Measurements from ENCODE around the gene PPFIA1. TPM values are rescaled to one million over a fixed set of nuclear protein-coding genes. Genes with fewer than 3 reads are reported as not detected.

The PPFIA1 gene
- polyA plus RNA-seq, 1 of the 3 experiments (the other 2 are of a cell fraction) = 37.4 TPM

GRCh38 chr11:70317581-70318305 is 47.3 kb downstream of the PPFIA1 start:
- H3K79me2 ChIP-seq (ENCODE audit: insufficient read depth) = peaks cover 11% of the 10 kb centered on the region; the same call in 1 of the 2 replicates
- CTCF ChIA-PET = no interaction called here
- peaks cover 12 to 14% of the 10 kb centered on the region in 2 experiments for H3K36me3 ChIP-seq (replicated peaks in 1 of 2; ENCODE audit: control insufficient read depth in 1 of 2, insufficient read depth in 2 of 2, low read length in 1 of 2)
- H3K4me2 ChIP-seq = no peak overlapping the region
- H3K27me3 ChIP-seq (ENCODE audit: insufficient read depth) = no peaks in the 10 kb centered on the region
- no peak overlapping the region for H3K4me3 ChIP-seq (ENCODE audit: low read depth in 2 of 2, low read length in 1 of 2)
- H3F3A ChIP-seq (replicated peaks; ENCODE audit: insufficient read depth) = no peaks in the 10 kb centered on the region
- TF ChIP-seq SMC3 (IDR thresholded peaks at IDR 0.05; ENCODE audit: low read depth, low read length) (no peak), FOSL2 (IDR thresholded peaks at IDR 0.05; ENCODE audit: borderline replicate concordance, low read depth) (no peak), USF1 (IDR thresholded peaks at IDR 0.05; ENCODE audit: borderline replicate concordance, low read depth) (no peak), ELF1 (IDR thresholded peaks at IDR 0.05) (no peak), RAD21 (IDR thresholded peaks at IDR 0.05; ENCODE audit: low read length) (no peak), SIN3A (IDR thresholded peaks at IDR 0.05; ENCODE audit: borderline replicate concordance, low read depth, low read length) (no peak), TCF12 (IDR thresholded peaks at IDR 0.05) (no peak), GATA2 (CRISPR knock-in tag; IDR thresholded peaks at IDR 0.05) (no peak), RXRA (IDR thresholded peaks at IDR 0.05; ENCODE audit: borderline replicate concordance, low read depth) (no peak), JUND (IDR thresholded peaks at IDR 0.05) (no peak), USF2 (IDR thresholded peaks at IDR 0.05; ENCODE audit: borderline replicate concordance, low read depth, low read length) (no peak), NRF1 (IDR thresholded peaks at IDR 0.05; ENCODE audit: low read depth, low read length) (no peak), GABPA (IDR thresholded peaks at IDR 0.05; ENCODE audit: low read depth) (no peak), REST (IDR thresholded peaks at IDR 0.05; ENCODE audit: low read depth, low read length) (no peak), RFX5 (IDR thresholded peaks at IDR 0.05; ENCODE audit: low read length) (no peak)
- H3K9me3 ChIP-seq = no peaks in the 10 kb centered on the region
- POLR2A ChIA-PET = no interaction called here
- H3K27ac ChIP-seq (ENCODE audit: low read depth in 2 of 2, low read length in 1 of 2) = no peak overlapping the region
- H3K9me2 ChIP-seq = no peaks in the 10 kb centered on the region
- H3K9ac ChIP-seq = no peak overlapping the region
- H2AFZ ChIP-seq (ENCODE audit: low read depth) = no peak overlapping the region
- H4K20me1 ChIP-seq (ENCODE audit: insufficient read depth) = no peaks in the 10 kb centered on the region
- WGBS (ENCODE audit: low lambda C conversion rate) = 97% methylated on average over 14 of the region's 14 CpGs
- no peak for DNase-seq
- H3K4me1 ChIP-seq (ENCODE audit: control insufficient read depth in 1 of 2, insufficient read depth in 2 of 2, low read depth in 1 of 2, low read length in 1 of 2) = peaks cover 0 to 2% of the 10 kb centered on the region in 2 experiments; a peak in 1 of 4 replicates
